Measurements from ENCODE around the gene GDPGP1. TPM values are rescaled to one million over a fixed set of nuclear protein-coding genes. Genes with fewer than 3 reads are reported as not detected.

GDPGP1 gene
- total RNA-seq, 4 donors from 2014 or later, result 7.1 to 28.1 (median 13.6) TPM

DNA sequence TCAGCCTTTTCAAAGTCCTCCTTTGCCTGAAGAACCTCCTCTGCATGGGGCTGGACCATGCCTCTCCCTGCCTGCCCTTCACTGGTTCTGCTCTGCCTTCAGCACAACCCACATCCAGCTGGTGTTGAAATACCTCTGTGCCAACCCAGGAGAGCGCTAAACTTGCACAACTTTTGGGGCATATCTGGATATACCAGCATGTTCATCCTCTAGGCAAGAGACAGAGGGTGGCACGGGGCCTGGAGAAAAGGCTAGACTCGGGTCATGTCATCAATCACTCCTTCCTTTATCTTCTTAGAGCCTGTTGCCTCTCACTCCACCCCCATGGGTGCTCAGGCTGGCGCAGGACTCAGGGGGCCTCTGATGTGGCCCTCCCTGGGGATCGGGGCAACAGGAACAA lies 28.1 kb upstream of the GDPGP1 start:
- Histone ChIP-seq H3K9me3 (no peaks in the 10 kb centered on the region), H3K36me3 (no peaks in the 10 kb centered on the region), H3K4me3 (replicated peaks in 1 of 3) (no peak overlapping the region), H3K27ac (no peak overlapping the region), H3K4me1 (peaks cover 43 to 59% of the 10 kb centered on the region in 2 donors), H3K27me3 (no peaks in the 10 kb centered on the region)
- DNase-seq, result no peak
- intact Hi-C loops (cut with DNase I), result no loop called here
- WGBS, 2 donors, result 87 to 94% methylated on average over 5 of the region's 5 CpGs
- TF ChIP-seq, protein P1, sequence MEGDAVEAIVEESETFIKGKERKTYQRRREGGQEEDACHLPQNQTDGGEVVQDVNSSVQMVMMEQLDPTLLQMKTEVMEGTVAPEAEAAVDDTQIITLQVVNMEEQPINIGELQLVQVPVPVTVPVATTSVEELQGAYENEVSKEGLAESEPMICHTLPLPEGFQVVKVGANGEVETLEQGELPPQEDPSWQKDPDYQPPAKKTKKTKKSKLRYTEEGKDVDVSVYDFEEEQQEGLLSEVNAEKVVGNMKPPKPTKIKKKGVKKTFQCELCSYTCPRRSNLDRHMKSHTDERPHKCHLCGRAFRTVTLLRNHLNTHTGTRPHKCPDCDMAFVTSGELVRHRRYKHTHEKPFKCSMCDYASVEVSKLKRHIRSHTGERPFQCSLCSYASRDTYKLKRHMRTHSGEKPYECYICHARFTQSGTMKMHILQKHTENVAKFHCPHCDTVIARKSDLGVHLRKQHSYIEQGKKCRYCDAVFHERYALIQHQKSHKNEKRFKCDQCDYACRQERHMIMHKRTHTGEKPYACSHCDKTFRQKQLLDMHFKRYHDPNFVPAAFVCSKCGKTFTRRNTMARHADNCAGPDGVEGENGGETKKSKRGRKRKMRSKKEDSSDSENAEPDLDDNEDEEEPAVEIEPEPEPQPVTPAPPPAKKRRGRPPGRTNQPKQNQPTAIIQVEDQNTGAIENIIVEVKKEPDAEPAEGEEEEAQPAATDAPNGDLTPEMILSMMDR (IDR thresholded peaks at IDR 0.05), result no peak
- no peak for TF ChIP-seq POLR2A (IDR thresholded peaks at IDR 0.05)

DNA sequence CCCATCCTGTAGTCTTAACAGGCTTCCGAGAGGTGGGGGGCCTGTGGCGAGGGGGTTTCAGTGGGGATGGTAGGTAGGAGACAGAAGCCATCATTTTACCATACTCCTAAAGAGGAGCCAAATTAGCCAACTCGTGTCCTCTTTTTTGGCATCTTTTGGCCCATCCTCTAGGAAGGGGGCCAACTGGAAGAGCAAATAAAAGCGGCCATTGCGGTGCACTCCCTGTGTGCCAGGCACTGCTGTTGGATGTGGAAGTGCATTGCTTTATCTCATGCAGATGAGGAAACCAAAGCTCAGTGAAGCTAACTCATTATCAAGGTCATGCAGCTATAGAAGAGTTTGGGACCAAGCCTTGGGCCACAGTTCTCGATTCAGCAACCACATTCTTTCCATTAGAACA lies 26.8 kb upstream of the GDPGP1 start:
- no peaks in the 10 kb centered on the region for H3K9me3 ChIP-seq
- no peak overlapping the region for H3K27ac ChIP-seq
- no peaks in the 10 kb centered on the region for H3K27me3 ChIP-seq
- DNase-seq, result no peak
- intact Hi-C loops (cut with DNase I), result no loop called here
- 94 to 96% methylated on average over 6 of the region's 6 CpGs for WGBS, 2 donors
- TF ChIP-seq POLR2A (IDR thresholded peaks at IDR 0.05), result no peak
- TF ChIP-seq, protein P1 (IDR thresholded peaks at IDR 0.05), result no peak
- no peaks in the 10 kb centered on the region for H3K36me3 ChIP-seq
- H3K4me3 ChIP-seq (replicated peaks in 1 of 3), result no peak overlapping the region
- H3K4me1 ChIP-seq, result peaks cover 52 to 66% of the 10 kb centered on the region in 2 donors

DNA sequence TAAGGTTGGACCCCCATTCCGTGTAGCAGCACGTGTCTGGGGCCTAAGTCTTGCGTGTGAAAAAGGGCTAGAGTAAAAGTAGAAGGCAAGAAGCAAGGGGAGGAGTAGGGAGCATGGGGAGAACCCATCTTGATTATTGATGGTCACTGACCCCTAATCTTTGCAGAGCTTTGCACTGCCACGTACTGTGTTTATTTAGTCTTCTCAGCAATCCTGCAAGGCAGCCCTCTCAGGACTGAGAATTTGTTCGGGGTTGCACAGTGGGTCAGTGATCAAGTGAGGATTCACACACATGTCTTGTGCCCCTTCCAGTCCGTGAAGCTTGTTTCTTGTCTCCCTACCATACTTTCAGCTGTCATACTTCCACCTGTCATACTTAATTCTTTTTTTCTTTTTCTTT lies 25.7 kb upstream of the GDPGP1 start:
- peaks cover 52 to 66% of the 10 kb centered on the region in 2 donors for H3K4me1 ChIP-seq
- no peak for DNase-seq
- H3K9me3 ChIP-seq, result no peaks in the 10 kb centered on the region
- H3K36me3 ChIP-seq, result no peaks in the 10 kb centered on the region
- intact Hi-C loops (cut with DNase I), result no loop called here
- H3K27ac ChIP-seq, result peak overlapping the region in 1 of 3 donors; percentile 28
- TF ChIP-seq, protein P1 (IDR thresholded peaks at IDR 0.05), result no peak
- TF ChIP-seq POLR2A (IDR thresholded peaks at IDR 0.05), result no peak
- no peak overlapping the region for H3K4me3 ChIP-seq (replicated peaks in 1 of 3)
- H3K27me3 ChIP-seq, result no peaks in the 10 kb centered on the region
- WGBS, 2 donors, result 66 to 73% methylated on average over 6 of the region's 6 CpGs

DNA sequence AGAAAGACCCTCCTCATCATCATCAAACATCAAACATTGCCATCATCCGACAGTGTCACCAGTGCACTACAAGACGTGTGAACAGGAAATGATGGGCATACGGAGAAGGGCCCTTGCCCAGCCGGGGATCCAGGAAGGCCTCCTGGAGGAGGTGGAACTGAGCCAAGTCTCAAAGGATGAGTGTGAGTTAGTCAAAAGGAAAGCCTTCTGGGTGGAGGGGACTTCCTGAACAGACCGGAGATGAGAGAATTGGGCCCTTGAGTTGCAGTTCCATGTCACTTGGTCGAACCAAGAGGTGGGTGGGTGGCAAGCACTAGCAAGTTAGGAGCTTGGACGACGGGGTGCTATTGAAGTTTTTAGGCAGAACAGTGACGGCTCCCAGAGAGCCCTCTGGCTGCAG lies 24.4 kb upstream of the GDPGP1 start:
- no peak for TF ChIP-seq POLR2A (IDR thresholded peaks at IDR 0.05)
- TF ChIP-seq, protein P1 (IDR thresholded peaks at IDR 0.05), result no peak
- Histone ChIP-seq H3K27ac (peak overlapping the region; percentile 23 to 85 (median 34)), H3K27me3 (no peaks in the 10 kb centered on the region), H3K9me3 (no peaks in the 10 kb centered on the region), H3K4me1 (peaks cover 57 to 67% of the 10 kb centered on the region in 2 donors), H3K4me3 (replicated peaks in 1 of 3) (no peak overlapping the region), H3K36me3 (no peaks in the 10 kb centered on the region)
- intact Hi-C loops (cut with DNase I), result no loop called here
- DNase-seq, result no peak
- WGBS, 2 donors, result 66 to 83% methylated on average over 9 of the region's 9 CpGs

DNA sequence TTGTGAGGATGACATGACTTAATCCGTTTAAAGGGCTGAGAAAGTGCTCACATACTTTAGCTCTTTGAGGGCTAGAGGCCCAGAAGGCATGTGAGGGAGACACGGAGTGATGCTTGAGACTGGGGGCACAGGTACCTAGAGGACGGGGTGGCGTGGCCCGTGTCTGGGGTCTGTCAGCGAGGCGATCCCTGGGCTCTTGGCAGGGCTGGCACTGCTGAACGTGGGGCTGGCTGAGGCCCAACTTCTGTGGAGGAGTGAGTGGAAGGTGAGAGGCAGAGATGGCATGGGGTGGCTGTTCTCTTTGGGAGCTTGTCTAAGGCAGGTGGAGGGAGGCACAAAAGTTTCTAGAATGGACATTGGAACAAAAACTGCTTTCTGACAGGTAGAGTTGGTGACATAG lies 23.4 kb upstream of the GDPGP1 start:
- TF ChIP-seq, protein P1 (IDR thresholded peaks at IDR 0.05), result no peak
- TF ChIP-seq POLR2A (IDR thresholded peaks at IDR 0.05), result no peak
- intact Hi-C loops (cut with DNase I), result no loop called here
- peak overlapping the region; percentile 82 to 95 (median 85) for H3K27ac ChIP-seq

More for the DNA sequence above, 23.4 kb upstream of the GDPGP1 start:
- peaks cover 64 to 74% of the 10 kb centered on the region in 2 donors for H3K4me1 ChIP-seq
- WGBS, 2 donors, result 46 to 51% methylated on average over 8 of the region's 8 CpGs
- DNase-seq, result peak; percentile 81 to 85
- H3K4me3 ChIP-seq (replicated peaks in 1 of 3), result no peak overlapping the region
- H3K36me3 ChIP-seq, result no peaks in the 10 kb centered on the region
- no peaks in the 10 kb centered on the region for H3K9me3 ChIP-seq
- H3K27me3 ChIP-seq, result no peaks in the 10 kb centered on the region

Data from thyroid gland (tissue), 4 donors.